ENCODE results near the gene COL17A1.

- TF ChIP-seq POLR2AphosphoS5 (IDR thresholded peaks at IDR 0.05; ENCODE audit: low read depth, low read length), result no peak
- no peak for TF ChIP-seq REST (IDR thresholded peaks at IDR 0.05; ENCODE audit: insufficient read depth in 1 of 2, low read depth in 2 of 2, low read length in 2 of 2)
- TF ChIP-seq SIN3A (IDR thresholded peaks at IDR 0.05; ENCODE audit: borderline replicate concordance, insufficient read depth, low read length), result no peak
Measured at GRCh38 chr10:104018471-104018870, 67.2 kb downstream of the COL17A1 start.

Data from PFSK-1 (cell line).